Parathyroid adenoma (tissue), 2 donors: Measurements from ENCODE around the gene SPECC1L.

ENCODE experiments used
- H2AFZ ChIP-seq: fragments of 300-600 bp; sonication (generic); one replicate; pipeline ENCODE4 v1.7.0; 2017; ENCODE audit warnings: antibody characterized with exemption, mild to moderate bottlenecking
- H3K27ac ChIP-seq: fragments of 300-600 bp; sonication (generic); one replicate; pipeline ENCODE4 v1.7.0; 2017
- H3K27me3 ChIP-seq: fragments of 300-600 bp; sonication (generic); one replicate; pipeline ENCODE4 v1.7.0; 2017; ENCODE audit warnings: low read length; ENCODE audit not compliant: control insufficient read depth, insufficient read depth
- H3K36me3 ChIP-seq: fragments of 300-600 bp; sonication (generic); one replicate; pipeline ENCODE4 v1.7.0; 2017; ENCODE audit warnings: low read length; ENCODE audit not compliant: control insufficient read depth, insufficient read depth
- H3K4me1 ChIP-seq: fragments of 300-600 bp; sonication (generic); one replicate; pipeline ENCODE4 v1.7.0; 2017; ENCODE audit warnings: control low read depth
- H3K4me2 ChIP-seq: fragments of 300-600 bp; sonication (generic); one replicate; pipeline ENCODE4 v1.7.0; 2017; ENCODE audit warnings: low read length
- H3K4me3 ChIP-seq: fragments of 300-600 bp; sonication (generic); one replicate; pipeline ENCODE4 v1.7.0; 2017; ENCODE audit warnings: low read depth, low read length
- H3K79me2 ChIP-seq: fragments of 300-600 bp; sonication (generic); one replicate; pipeline ENCODE4 v1.7.0; 2017; ENCODE audit warnings: control low read depth
- H3K9ac ChIP-seq: fragments of 300-600 bp; sonication (generic); one replicate; pipeline ENCODE4 v1.7.0; 2017; ENCODE audit warnings: mild to moderate bottlenecking
- H3K9me3 ChIP-seq: fragments of 300-600 bp; sonication (generic); one replicate; pipeline ENCODE4 v1.7.0; 2017; ENCODE audit warnings: low read length; ENCODE audit not compliant: control insufficient read depth
- TF ChIP-seq, protein P1 (sequence below): fragments of 300-600 bp; sonication (generic); IDR thresholded peaks from one replicate; pipeline ENCODE4 v1.7.0; 2017; ENCODE audit warnings: antibody characterized with exemption, mild to moderate bottlenecking
- donor health status: primary hyperparathyroidism.

Gene SPECC1L

DNA sequence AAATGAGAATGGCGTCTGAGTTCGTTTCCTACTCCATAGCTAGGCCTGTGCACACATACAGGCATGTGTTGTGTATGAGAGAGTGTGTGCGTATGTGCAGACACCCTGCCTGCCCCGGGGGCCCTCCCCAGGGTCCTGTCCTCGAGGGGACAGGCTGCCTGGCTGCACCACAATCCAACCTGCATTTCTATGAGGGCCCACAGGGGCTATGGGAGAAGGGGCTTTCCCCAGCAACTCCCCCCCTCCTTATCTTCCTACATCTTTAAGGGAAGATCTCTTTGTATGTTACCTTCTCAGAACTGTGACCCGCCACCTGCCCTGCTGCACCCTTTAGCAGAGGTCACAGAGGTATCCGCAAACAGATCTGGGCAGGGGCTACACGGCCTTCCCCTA is 171.7 kb downstream of the SPECC1L start:
- TF ChIP-seq, protein P1, sequence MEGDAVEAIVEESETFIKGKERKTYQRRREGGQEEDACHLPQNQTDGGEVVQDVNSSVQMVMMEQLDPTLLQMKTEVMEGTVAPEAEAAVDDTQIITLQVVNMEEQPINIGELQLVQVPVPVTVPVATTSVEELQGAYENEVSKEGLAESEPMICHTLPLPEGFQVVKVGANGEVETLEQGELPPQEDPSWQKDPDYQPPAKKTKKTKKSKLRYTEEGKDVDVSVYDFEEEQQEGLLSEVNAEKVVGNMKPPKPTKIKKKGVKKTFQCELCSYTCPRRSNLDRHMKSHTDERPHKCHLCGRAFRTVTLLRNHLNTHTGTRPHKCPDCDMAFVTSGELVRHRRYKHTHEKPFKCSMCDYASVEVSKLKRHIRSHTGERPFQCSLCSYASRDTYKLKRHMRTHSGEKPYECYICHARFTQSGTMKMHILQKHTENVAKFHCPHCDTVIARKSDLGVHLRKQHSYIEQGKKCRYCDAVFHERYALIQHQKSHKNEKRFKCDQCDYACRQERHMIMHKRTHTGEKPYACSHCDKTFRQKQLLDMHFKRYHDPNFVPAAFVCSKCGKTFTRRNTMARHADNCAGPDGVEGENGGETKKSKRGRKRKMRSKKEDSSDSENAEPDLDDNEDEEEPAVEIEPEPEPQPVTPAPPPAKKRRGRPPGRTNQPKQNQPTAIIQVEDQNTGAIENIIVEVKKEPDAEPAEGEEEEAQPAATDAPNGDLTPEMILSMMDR, result no peak
- Histone ChIP-seq H3K27ac (no peak overlapping the region), H3K27me3 (no peaks in the 10 kb centered on the region), H3K36me3 (no peaks in the 10 kb centered on the region), H3K4me1 (no peaks in the 10 kb centered on the region), H3K4me2 (no peak overlapping the region), H3K4me3 (no peak overlapping the region), H3K79me2 (no peaks in the 10 kb centered on the region), H2AFZ (no peak overlapping the region), H3K9me3 (no peaks in the 10 kb centered on the region), H3K9ac (no peak overlapping the region)

DNA sequence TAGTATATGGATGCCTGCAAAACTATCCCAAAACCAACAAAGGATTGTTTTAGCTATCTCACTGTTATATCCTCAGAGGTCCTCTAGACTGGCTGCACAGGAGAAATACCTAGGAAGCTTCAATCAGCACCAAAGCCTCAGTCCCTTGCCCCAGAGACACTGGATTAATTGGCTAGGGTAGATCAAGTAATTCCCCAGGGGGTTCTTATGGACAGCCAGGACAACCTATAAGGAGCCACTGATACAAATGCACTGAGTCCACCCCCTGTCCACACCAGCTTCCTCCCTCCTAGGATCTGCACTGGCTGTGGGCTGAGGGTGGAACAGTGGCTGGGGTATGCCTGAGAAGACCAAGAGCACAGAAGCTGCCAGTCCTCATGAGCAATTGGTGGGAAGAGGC is 173.0 kb downstream of the SPECC1L start:
- TF ChIP-seq, protein P1, result no peak
- H3K27ac ChIP-seq, result no peak overlapping the region
- no peak overlapping the region for H3K4me2 ChIP-seq
- no peaks in the 10 kb centered on the region for H3K4me1 ChIP-seq
- no peak overlapping the region for H3K4me3 ChIP-seq
- H3K9me3 ChIP-seq, result no peaks in the 10 kb centered on the region
- no peak overlapping the region for H2AFZ ChIP-seq
- H3K27me3 ChIP-seq, result no peaks in the 10 kb centered on the region
- H3K79me2 ChIP-seq, result no peaks in the 10 kb centered on the region
- H3K9ac ChIP-seq, result no peak overlapping the region
- H3K36me3 ChIP-seq, result no peaks in the 10 kb centered on the region

DNA sequence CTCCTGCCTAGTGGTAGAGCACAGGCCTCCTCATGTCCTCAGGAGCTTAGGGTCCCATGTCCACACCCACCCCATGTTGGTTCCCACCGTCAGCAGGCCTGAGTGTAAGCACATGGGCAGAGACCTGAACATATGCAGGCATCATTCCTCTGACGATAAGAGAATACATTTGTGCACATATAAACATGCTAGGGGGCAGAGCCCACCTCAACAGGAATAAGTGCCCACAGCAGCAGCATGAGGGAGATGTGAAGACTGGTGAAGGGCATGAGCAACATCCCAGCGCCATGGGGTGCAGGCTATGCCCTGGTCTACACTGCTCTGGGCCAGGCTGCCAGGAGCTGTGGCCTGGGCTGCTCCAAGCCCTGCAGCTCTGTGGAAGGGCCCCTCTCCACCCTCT is 173.6 kb downstream of the SPECC1L start:
- H2AFZ ChIP-seq, result no peak overlapping the region
- no peaks in the 10 kb centered on the region for H3K27me3 ChIP-seq
- no peak overlapping the region for H3K4me3 ChIP-seq
- H3K27ac ChIP-seq, result no peak overlapping the region
- no peak overlapping the region for H3K9ac ChIP-seq
- H3K4me1 ChIP-seq, result no peaks in the 10 kb centered on the region
- no peaks in the 10 kb centered on the region for H3K79me2 ChIP-seq
- H3K9me3 ChIP-seq, result no peaks in the 10 kb centered on the region
- TF ChIP-seq, protein P1, result no peak
- no peak overlapping the region for H3K4me2 ChIP-seq
- no peaks in the 10 kb centered on the region for H3K36me3 ChIP-seq

DNA sequence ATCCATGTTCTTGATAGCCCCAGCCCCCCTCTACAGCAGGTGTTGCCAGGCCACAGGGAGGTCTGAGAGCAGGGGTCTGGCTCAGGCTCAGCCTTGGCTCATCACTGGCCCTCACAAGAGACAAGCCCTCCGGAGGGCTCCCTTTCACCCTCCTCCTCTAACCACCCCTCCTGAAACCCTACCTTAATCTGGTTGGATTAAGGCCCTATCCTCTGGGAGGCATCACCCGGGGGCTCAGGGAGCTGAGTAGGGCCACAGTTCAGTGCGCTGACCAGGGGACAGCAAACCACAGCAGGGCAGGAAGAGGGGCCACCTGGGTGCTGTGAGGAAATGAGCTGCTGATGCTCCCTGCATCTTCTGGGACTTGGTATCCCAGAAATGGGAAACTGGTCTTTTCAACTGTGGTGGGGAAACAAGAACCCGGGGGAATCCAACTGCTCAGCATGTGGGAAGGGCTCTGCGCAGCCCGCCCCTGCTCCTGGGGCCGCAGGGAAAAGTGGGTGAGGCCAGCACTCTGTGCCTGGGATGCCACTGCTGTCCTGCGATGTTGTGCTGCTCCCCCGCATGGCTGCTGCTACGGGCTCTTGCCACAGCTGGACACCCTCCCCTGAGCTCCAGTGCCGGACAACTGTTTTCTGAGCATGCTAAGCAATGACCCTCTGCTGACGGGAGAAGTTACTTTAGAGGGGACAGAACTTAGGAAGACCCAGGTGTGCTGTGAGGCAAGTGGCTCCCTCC is 174.3 kb downstream of the SPECC1L start:
- no peaks in the 10 kb centered on the region for H3K27me3 ChIP-seq
- H3K4me1 ChIP-seq, result no peaks in the 10 kb centered on the region
- H2AFZ ChIP-seq, result no peak overlapping the region
- H3K27ac ChIP-seq, result no peak overlapping the region
- TF ChIP-seq, protein P1, result no peak
- H3K9ac ChIP-seq, result no peak overlapping the region
- H3K79me2 ChIP-seq, result no peaks in the 10 kb centered on the region
- no peak overlapping the region for H3K4me2 ChIP-seq
- no peaks in the 10 kb centered on the region for H3K9me3 ChIP-seq
- no peak overlapping the region for H3K4me3 ChIP-seq
- H3K36me3 ChIP-seq, result no peaks in the 10 kb centered on the region
